H1 (cell line): Measurements from ENCODE around the gene LSM10. TPM values are rescaled to one million over a fixed set of nuclear protein-coding genes. Genes with fewer than 3 reads are reported as not detected.

Experiments
- CHD2 ChIP-seq: IDR thresholded peaks from 2 replicates; pipeline ENCODE4 v1.6.1; 2012; ENCODE audit warnings: low read length, improper control_type of control experiment
- FOSL1 ChIP-seq: IDR thresholded peaks from 2 replicates; pipeline ENCODE4 v1.6.1; 2011; ENCODE audit warnings: mild to moderate bottlenecking, low read depth, low read length, moderate library complexity; ENCODE audit not compliant: insufficient read depth
- POLR2A ChIP-seq, 2 experiments: IDR thresholded peaks; 1 replicate in 1 of 2; 2 replicates in 1 of 2; pipeline ENCODE4 v1.6.1; 2011; ENCODE audit warnings: low read depth in 2 of 2, low read length in 2 of 2, mild to moderate bottlenecking in 2 of 2; ENCODE audit errors: control extremely low read depth in 1 of 2
- SIRT6 ChIP-seq: IDR thresholded peaks from one replicate; pipeline ENCODE4 v1.7.1; 2012; ENCODE audit warnings: low read length, inconsistent platforms
- SRF ChIP-seq: IDR thresholded peaks from 2 replicates; pipeline ENCODE4 v1.6.1; 2011; ENCODE audit warnings: mild to moderate bottlenecking, low read depth, low read length, moderate library complexity
- polyA plus RNA-seq, 7 experiments: library from polyadenylated mRNA; depleted of rRNA in 3 of 7; stranded (reverse) in 5 of 7; unstranded in 2 of 7; fragments of >200 nt in 5 of 7; fragments of 200-250 nt in 2 of 7; gene quantifications; 1 replicate in 5 of 7; 2 replicates in 1 of 7; 4 replicates in 1 of 7; pipeline versions ENCODE4 v1.2.1 to v1.2.3, GENCODE V29; 2011 to 2013; ENCODE audit warnings: missing spikeins in 2 of 7, mixed read lengths in 2 of 7
- total RNA-seq: library from RNA; stranded (reverse); fragmentation: NEBNext Ultra II Directional; extraction: Animal tissue kit (Norgen Biotek cat#: 25700); gene quantifications from 2 replicates; pipeline ENCODE4 v1.2.1, GENCODE V29; 2021

Gene LSM10
- total and polyA plus RNA-seq, 2 of the 8 experiments (the other 6 are each of a cell fraction or from before 2014, with no cell fraction given): 59.5 to 140 TPM

GRCh38 chr1:36365381-36365780 lies 32.3 kb downstream of the LSM10 start (continued):
- TF ChIP-seq FOSL1 (no peak), SIRT6 (no peak), POLR2A (IDR thresholded peaks at IDR 0.05; ENCODE audit: control extremely low read depth in 1 of 2, low read depth in 2 of 2, low read length in 2 of 2) (no peak), SRF (no peak), CHD2 (no peak)
